Right lobe of liver (tissue), 4 donors: ENCODE measurements around the gene ZNF385B.

Source experiments
- POLR2A ChIP-seq: fragments of 450-650 bp; IDR thresholded peaks from one replicate; pipeline ENCODE4 v1.6.1; 2017; ENCODE audit warnings: antibody characterized with exemption, mild to moderate bottlenecking
- TF ChIP-seq, protein P1 (sequence below), 4 donors: fragments of 200-600 bp in 3 of 4; fragments of 450-650 bp in 1 of 4; IDR thresholded peaks; one replicate each; pipeline versions ENCODE4 v1.5.1 to v1.8.0; 2016 to 2022; ENCODE audit warnings: antibody characterized with exemption in 4 of 4, mild to moderate bottlenecking in 2 of 4
- donor health status: DM: no; HTN: no; CAD: no.
- donor health status: DM: no; HTN: no; CAD: no.
- donor health status: DM: no; HTN: yes; CAD: no.

DNA sequence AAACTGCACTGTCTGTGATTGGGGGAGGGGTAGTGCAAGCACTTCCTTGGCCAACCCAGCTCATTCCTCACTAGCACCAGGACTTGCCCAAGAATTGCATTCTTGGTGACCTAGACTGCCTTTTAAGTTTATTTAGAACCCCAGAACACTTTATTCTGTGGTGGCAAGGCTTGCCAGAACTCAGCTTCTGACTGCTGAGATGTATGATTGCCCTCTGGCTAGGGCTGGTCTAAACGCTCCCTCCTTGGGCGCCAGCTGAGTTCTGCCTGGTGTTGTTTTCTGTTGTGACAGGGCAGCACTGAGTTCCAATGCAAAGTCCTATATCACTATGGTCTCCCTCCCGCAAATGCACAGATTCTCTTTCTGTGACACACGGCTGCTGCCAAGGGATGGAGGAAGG lies 247.7 kb downstream of the ZNF385B start:
- TF ChIP-seq, protein P1, sequence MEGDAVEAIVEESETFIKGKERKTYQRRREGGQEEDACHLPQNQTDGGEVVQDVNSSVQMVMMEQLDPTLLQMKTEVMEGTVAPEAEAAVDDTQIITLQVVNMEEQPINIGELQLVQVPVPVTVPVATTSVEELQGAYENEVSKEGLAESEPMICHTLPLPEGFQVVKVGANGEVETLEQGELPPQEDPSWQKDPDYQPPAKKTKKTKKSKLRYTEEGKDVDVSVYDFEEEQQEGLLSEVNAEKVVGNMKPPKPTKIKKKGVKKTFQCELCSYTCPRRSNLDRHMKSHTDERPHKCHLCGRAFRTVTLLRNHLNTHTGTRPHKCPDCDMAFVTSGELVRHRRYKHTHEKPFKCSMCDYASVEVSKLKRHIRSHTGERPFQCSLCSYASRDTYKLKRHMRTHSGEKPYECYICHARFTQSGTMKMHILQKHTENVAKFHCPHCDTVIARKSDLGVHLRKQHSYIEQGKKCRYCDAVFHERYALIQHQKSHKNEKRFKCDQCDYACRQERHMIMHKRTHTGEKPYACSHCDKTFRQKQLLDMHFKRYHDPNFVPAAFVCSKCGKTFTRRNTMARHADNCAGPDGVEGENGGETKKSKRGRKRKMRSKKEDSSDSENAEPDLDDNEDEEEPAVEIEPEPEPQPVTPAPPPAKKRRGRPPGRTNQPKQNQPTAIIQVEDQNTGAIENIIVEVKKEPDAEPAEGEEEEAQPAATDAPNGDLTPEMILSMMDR (IDR thresholded peaks at IDR 0.05), result no peak
- no peak for TF ChIP-seq POLR2A
